Measurements from ENCODE around the gene GABRR1. TPM values are rescaled to one million over a fixed set of nuclear protein-coding genes. Genes with fewer than 3 reads are reported as not detected.

GABRR1 gene
- total RNA-seq, 1 experiment from 2014 or later = not detected

DNA sequence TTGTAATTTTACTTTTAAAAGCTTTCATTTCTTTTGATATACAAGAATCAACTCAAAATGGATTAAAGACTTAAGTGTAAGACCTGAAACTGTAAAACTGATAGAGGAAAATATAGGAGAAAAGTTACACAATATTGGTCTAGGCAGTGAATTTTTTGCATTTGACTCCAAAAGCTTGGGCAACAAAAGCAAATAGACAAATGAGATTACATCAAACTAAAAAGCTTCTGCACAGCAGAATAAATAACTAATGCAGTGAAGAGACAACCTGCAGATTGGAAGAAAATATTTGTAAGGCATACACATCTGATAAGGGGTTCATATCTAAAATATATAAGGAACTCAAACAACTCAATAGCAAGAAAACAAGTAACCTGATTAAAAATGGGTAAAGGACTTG, 3.0 kb downstream of the GABRR1 start:
- DNase-seq (ENCODE audit: low read depth, low spot score) = no peak
- no peaks in the 10 kb centered on the region for H3K9me3 ChIP-seq (ENCODE audit: control insufficient read depth in 1 of 2, insufficient read depth in 1 of 2, low read depth in 1 of 2, low read length in 2 of 2)
- H3K9me2 ChIP-seq (ENCODE audit: insufficient read depth) = no peaks in the 10 kb centered on the region
- no TSS peak for BruUV-seq (replicated peaks)
- ChIA-PET POLR2A (no interaction called here), RAD21 (ENCODE audit: low non-redundant PET in 1 of 2, low total read pairs in 2 of 2, uncharacterized antibody in 2 of 2, unreplicated experiment in 2 of 2) (no interaction called here), CTCF (no interaction called here)
- intact Hi-C loops (cut with micrococcal nuclease) = no loop called here
- no peak for TF ChIP-seq SP1 (IDR thresholded peaks at IDR 0.05; ENCODE audit: low read depth)
- no peak for TF ChIP-seq SRF (IDR thresholded peaks at IDR 0.05; ENCODE audit: low read depth)
- no peak for TF ChIP-seq EZH2 (IDR thresholded peaks at IDR 0.05)
- TF ChIP-seq, protein P1, sequence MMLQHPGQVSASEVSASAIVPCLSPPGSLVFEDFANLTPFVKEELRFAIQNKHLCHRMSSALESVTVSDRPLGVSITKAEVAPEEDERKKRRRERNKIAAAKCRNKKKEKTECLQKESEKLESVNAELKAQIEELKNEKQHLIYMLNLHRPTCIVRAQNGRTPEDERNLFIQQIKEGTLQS (IDR thresholded peaks at IDR 0.05) = no peak
- TF ChIP-seq, protein P2, sequence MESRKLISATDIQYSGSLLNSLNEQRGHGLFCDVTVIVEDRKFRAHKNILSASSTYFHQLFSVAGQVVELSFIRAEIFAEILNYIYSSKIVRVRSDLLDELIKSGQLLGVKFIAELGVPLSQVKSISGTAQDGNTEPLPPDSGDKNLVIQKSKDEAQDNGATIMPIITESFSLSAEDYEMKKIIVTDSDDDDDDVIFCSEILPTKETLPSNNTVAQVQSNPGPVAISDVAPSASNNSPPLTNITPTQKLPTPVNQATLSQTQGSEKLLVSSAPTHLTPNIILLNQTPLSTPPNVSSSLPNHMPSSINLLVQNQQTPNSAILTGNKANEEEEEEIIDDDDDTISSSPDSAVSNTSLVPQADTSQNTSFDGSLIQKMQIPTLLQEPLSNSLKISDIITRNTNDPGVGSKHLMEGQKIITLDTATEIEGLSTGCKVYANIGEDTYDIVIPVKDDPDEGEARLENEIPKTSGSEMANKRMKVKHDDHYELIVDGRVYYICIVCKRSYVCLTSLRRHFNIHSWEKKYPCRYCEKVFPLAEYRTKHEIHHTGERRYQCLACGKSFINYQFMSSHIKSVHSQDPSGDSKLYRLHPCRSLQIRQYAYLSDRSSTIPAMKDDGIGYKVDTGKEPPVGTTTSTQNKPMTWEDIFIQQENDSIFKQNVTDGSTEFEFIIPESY (IDR thresholded peaks at IDR 0.05; ENCODE audit: extremely low read depth, insufficient replicate concordance, low read length) = no peak
- TF ChIP-seq TCF7L2 (IDR thresholded peaks at IDR 0.05; ENCODE audit: borderline replicate concordance, extremely low read depth, insufficient read depth, insufficient read length) = no peak
- TF ChIP-seq CBX3 (IDR thresholded peaks at IDR 0.05; ENCODE audit: low read depth) = no peak
- no peak for TF ChIP-seq POLR2A (IDR thresholded peaks at IDR 0.05; ENCODE audit: borderline replicate concordance, extremely low read depth, insufficient read depth, insufficient read length)
- no peak for TF ChIP-seq ZFX (IDR thresholded peaks at IDR 0.05)
- no peak for TF ChIP-seq ZNF274 (IDR thresholded peaks at IDR 0.05; ENCODE audit: low read depth, low read length)
- TF ChIP-seq POLR2AphosphoS5 (IDR thresholded peaks at IDR 0.05; ENCODE audit: low read depth, low read length) = no peak
- TF ChIP-seq CEBPB (IDR thresholded peaks at IDR 0.05; ENCODE audit: low read depth) = no peak
- no peak for TF ChIP-seq FOSL1 (IDR thresholded peaks at IDR 0.05; ENCODE audit: low read depth)
- no peak for TF ChIP-seq YY1 (IDR thresholded peaks at IDR 0.05; ENCODE audit: extremely low read depth, insufficient replicate concordance, low read depth, low read length)
- 0 out of 2 replicates have a peak, but pooled peaks cover 3% of the 10 kb centered on the region for H3K27me3 ChIP-seq (ENCODE audit: insufficient read depth, low read length)
- no peak for ATAC-seq
- no peaks in the 10 kb centered on the region for H3K79me2 ChIP-seq (ENCODE audit: insufficient read depth, low read length)
- H2AFZ ChIP-seq (ENCODE audit: low read depth, low read length, poor library complexity, severe bottlenecking) = no peak overlapping the region
- H4K20me1 ChIP-seq (ENCODE audit: insufficient read depth) = no peaks in the 10 kb centered on the region
- H3K27ac ChIP-seq (ENCODE audit: low read depth, low read length) = no peak overlapping the region
- no peaks in the 10 kb centered on the region for H3K36me3 ChIP-seq (ENCODE audit: control insufficient read depth in 1 of 2, insufficient read depth in 2 of 2, low read length in 2 of 2)
- H3K4me2 ChIP-seq (ENCODE audit: low read length) = no peak overlapping the region
- no peak overlapping the region for H3K4me3 ChIP-seq (replicated peaks in 1 of 2; ENCODE audit: low read depth in 1 of 2, low read length in 2 of 2)
- H3K4me1 ChIP-seq (ENCODE audit: control insufficient read depth in 1 of 2, insufficient read depth in 2 of 2, low read length in 2 of 2) = no peaks in the 10 kb centered on the region
- no peak overlapping the region for H3K9ac ChIP-seq (ENCODE audit: low read length)

All from HCT116 (cell line).